Head of caudate nucleus (tissue), 42 donors: Measurements from ENCODE around the gene ZFP57.

Source experiments
- DNase-seq, 42 donors: peaks; one replicate each; pipeline versions ENCODE4 v3.0.0 to v3.0.0-alpha.2; 2020 to 2021; ENCODE audit warnings: mixed read lengths in 7 of 42
- intact Hi-C: fragments of 100-400 bp; cut with DNase I; formaldehyde crosslinking; loops from one replicate; pipeline ENCODE4 v1.15.0; 2022

ZFP57 gene

GRCh38 chr6:29631860-29632731, 48.9 kb downstream of the ZFP57 start:
- peak in 40 of 42 donors; percentile 38 to 85 (median 67) for DNase-seq
- intact Hi-C loops, result no loop called here

- intact Hi-C loops, result no loop called here
- DNase-seq, result no peak
These were observed 49.6 kb downstream of the ZFP57 start for GRCh38 chr6:29631209-29631810.

- no peak for DNase-seq
- intact Hi-C loops, result no loop called here
These were observed 50.6 kb downstream of the ZFP57 start for GRCh38 chr6:29630315-29630714.

GRCh38 chr6:29629571-29629970, 51.4 kb downstream of the ZFP57 start:
- intact Hi-C loops, result no loop called here
- no peak for DNase-seq

- intact Hi-C loops, result no loop called here
These were observed 52.3 kb downstream of the ZFP57 start for GRCh38 chr6:29628419-29629281.

GRCh38 chr6:29627755-29628418, 53.1 kb downstream of the ZFP57 start:
- intact Hi-C loops, result no loop called here
- peak in 41 of 42 donors; percentile 44 to 87 (median 71) for DNase-seq

More at GRCh38 chr6:29628419-29629281, 52.3 kb downstream of the ZFP57 start:
- DNase-seq, result peak; percentile 56 to 92 (median 82)

- DNase-seq, result peak in 14 of 42 donors; percentile 26 to 73 (median 50)
- intact Hi-C loops, result no loop called here
These were observed 53.8 kb downstream of the ZFP57 start for GRCh38 chr6:29626948-29627754.

- DNase-seq, result peak in 30 of 42 donors; percentile 21 to 79 (median 50)
- intact Hi-C loops, result no loop called here
These were observed 55.5 kb downstream of the ZFP57 start for GRCh38 chr6:29625337-29625930.

- DNase-seq, result no peak
- intact Hi-C loops, result no loop called here
These were observed 56.4 kb downstream of the ZFP57 start for GRCh38 chr6:29624520-29624961.
